ENCODE measurements around the gene EIF4E3. TPM values are rescaled to one million over a fixed set of nuclear protein-coding genes. Genes with fewer than 3 reads are reported as not detected.

EIF4E3 gene
- polyA plus RNA-seq, 3 donors from 2014 or later = 20.0 to 44.3 (median 36.1) TPM

DNA sequence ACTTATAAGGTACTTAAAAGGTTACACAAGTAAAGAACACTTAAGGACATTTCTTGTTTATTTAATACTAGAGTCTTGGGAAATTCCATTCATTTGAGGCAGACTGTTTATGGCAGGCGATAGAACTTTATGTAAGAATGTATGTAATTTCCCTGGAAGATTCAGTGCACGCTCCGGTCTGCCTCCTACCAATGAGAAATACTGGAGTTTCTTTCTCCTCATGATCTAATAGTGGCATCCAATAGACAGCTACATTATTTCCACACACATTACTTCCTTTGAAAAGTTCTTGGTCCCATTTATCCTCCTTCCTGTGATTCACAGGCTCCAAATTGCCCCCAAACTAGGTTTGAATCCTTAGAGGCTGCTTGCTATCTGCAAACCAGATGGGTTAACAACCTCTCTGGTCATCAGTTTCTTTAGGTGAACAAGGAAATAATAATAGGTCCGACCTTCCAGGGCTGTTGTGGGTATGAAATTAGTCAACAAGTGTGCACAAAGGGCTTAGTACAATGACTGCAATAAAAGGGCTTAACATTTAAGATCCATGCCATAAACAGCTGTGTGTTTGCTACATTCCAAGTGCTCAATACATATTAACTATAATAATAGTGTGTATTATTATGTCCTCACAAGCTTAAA lies 30.7 kb downstream of the EIF4E3 start:
- H3K4me3 Mint-ChIP-seq = no peak overlapping the region
- H3K27ac Mint-ChIP-seq = no peak overlapping the region
- H3K4me1 Mint-ChIP-seq = peaks cover 11% of the 10 kb centered on the region in 2 donors
- no peak for DNase-seq
- peaks cover 15 to 42% (median 17%) of the 10 kb centered on the region in 3 donors for H3K36me3 Mint-ChIP-seq
- no peaks in the 10 kb centered on the region for H3K9me3 Mint-ChIP-seq
- no peaks in the 10 kb centered on the region for H3K27me3 Mint-ChIP-seq (ENCODE audit: low read depth in 3 of 3)

DNA sequence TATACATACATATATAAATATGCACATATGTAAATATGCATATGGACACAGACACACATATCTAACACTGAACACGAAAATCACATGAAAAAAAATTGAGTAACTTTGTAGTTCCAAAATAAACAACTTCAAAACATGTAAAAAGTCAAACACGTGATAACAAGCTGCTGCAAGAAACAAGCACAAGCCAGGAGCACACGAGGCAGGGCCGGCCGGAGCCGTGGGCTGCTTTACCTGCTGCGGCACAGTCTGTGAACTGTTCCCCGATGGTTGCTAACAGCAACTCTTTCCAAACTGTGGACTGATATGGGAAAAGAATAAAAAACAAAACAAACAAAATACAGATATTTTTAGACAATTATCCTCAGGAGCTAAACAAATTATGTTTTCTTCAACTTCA lies 31.6 kb downstream of the EIF4E3 start:
- H3K27ac Mint-ChIP-seq = no peak overlapping the region
- no peak for DNase-seq
- peaks cover 9 to 11% of the 10 kb centered on the region in 2 donors for H3K4me1 Mint-ChIP-seq
- H3K36me3 Mint-ChIP-seq = peaks cover 15 to 48% (median 24%) of the 10 kb centered on the region in 3 donors
- H3K9me3 Mint-ChIP-seq = no peaks in the 10 kb centered on the region
- H3K27me3 Mint-ChIP-seq (ENCODE audit: low read depth in 3 of 3) = no peaks in the 10 kb centered on the region
- H3K4me3 Mint-ChIP-seq = no peak overlapping the region

DNA sequence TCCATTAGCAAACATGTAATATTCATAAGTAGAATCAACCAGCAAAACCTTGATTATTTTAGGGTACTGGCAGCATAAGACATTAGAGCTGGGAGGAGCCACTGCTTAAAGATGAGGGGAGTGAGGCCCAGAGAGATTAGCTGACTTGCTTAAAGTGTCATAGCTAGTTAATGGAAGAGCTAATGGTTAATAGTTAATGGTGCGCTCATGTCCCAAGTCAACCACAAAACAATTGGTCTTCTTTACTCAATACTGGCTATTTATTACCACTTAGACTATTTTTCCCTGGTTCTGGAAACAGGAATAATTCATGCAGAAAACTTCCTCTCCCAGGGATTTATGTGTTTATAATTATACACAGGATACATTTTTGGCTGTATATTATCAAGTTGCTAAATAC lies 33.1 kb downstream of the EIF4E3 start:
- Mint-ChIP-seq H3K4me3 (no peak overlapping the region), H3K4me1 (peaks cover 4 to 11% of the 10 kb centered on the region in 2 donors), H3K27ac (peak overlapping the region in 1 of 6 donors; percentile 40), H3K36me3 (peaks cover 9 to 47% (median 24%) of the 10 kb centered on the region in 3 donors), H3K27me3 (ENCODE audit: low read depth in 3 of 3) (no peaks in the 10 kb centered on the region), H3K9me3 (no peaks in the 10 kb centered on the region)
- DNase-seq = no peak

DNA sequence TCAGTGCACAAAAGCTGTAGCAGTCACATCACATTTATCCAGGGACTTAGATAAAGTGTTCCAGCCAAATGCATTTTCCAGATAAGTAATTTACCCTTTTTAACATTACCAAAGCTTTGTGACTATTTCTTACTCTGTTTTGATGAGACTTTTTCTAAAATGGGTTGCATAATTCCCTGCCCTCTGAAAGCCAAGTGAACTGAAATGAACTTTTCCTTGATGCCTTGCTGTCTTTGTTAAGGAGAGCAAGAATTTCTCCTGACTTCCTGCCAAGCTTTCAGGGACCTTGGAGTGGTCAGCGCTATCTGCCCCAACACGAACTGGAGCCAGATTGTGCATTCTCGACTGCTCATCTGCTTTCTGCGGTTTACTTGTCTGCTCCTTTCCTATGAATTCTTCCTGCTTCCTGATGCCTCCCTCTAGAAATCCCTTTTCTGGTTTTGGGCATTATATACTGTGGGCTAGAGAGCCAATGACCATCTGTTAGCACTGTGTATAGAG lies 34.8 kb downstream of the EIF4E3 start:
- H3K4me3 Mint-ChIP-seq = no peak overlapping the region
- no peak for DNase-seq
- no peaks in the 10 kb centered on the region for H3K9me3 Mint-ChIP-seq
- H3K36me3 Mint-ChIP-seq = peaks cover 8 to 44% (median 27%) of the 10 kb centered on the region in 3 donors
- no peak overlapping the region for H3K27ac Mint-ChIP-seq
- no peaks in the 10 kb centered on the region for H3K27me3 Mint-ChIP-seq (ENCODE audit: low read depth in 3 of 3)
- peaks cover 4 to 11% of the 10 kb centered on the region in 2 donors for H3K4me1 Mint-ChIP-seq

DNA sequence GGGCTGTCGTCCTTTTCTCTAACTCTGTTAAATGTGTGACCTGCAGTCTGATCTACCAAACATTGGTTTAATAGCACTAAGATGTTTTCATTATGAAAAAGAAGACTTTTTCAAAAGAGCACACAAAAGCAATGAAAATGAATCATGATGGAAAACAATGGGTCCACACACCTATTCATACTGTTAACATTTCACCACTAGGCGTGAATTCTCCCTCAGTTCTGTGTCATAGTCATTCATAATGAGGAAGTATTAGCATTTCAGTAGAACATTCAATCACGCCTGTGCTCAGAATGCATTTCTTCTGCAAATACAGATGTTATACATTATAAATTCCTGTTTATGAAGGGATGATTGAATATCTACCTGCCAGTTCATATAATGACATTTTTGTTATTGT lies 35.9 kb downstream of the EIF4E3 start:
- peak overlapping the region in 1 of 6 donors; percentile 8 for H3K27ac Mint-ChIP-seq
- no peak overlapping the region for H3K4me3 Mint-ChIP-seq
- no peaks in the 10 kb centered on the region for H3K27me3 Mint-ChIP-seq (ENCODE audit: low read depth in 3 of 3)
- H3K36me3 Mint-ChIP-seq = peaks cover 8 to 42% (median 31%) of the 10 kb centered on the region in 3 donors
- no peaks in the 10 kb centered on the region for H3K9me3 Mint-ChIP-seq
- peaks cover 0 to 11% of the 10 kb centered on the region in 2 donors for H3K4me1 Mint-ChIP-seq
- DNase-seq = no peak

DNA sequence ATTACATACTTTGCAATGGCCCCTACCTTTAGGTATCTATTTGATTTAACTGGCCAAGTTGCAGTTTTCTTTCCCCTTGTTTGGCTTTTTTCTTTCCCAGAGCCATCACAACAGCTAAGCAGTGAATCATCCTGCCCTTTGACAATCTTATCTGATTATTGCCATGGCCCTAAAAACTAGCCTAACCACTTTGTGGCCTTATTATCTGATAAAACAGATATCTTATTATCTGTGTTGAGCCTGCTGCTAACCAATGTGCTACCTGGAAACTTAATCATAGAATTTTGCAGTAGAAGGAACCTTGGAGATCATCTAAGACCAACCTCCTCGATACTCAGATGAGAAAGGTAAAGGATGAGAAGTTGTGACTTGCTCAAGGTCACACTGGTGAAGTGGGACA lies 37.1 kb downstream of the EIF4E3 start:
- Mint-ChIP-seq H3K36me3 (peaks cover 8 to 48% (median 37%) of the 10 kb centered on the region in 3 donors), H3K27ac (no peak overlapping the region), H3K4me1 (peaks cover under 1 to 6% of the 10 kb centered on the region in 2 donors), H3K9me3 (no peaks in the 10 kb centered on the region), H3K4me3 (no peak overlapping the region), H3K27me3 (ENCODE audit: low read depth in 3 of 3) (no peaks in the 10 kb centered on the region)
- DNase-seq = no peak

DNA sequence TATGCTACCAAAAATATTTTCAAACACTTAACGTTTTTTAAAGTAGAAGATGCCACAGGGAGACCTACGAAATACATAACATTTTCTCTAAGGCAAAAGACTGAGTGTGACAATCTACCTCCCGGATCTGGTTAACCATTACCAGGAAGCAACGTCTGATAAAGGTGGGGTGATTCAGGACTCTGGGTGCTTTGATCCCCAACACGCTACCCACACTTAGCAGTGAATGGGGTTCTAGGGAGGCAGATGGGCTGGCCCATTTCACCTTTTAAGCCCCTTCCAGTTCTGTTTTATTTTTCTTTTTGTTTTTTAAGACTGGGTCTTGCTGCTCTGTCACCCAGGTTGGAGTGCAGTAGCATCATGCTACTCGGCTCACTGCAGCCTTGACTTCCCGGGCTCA lies 39.5 kb downstream of the EIF4E3 start:
- Mint-ChIP-seq H3K27me3 (ENCODE audit: low read depth in 3 of 3) (no peaks in the 10 kb centered on the region), H3K4me3 (no peak overlapping the region), H3K36me3 (peaks cover 11 to 46% (median 38%) of the 10 kb centered on the region in 3 donors), H3K9me3 (no peaks in the 10 kb centered on the region), H3K4me1 (peaks cover 9 to 20% of the 10 kb centered on the region in 2 donors), H3K27ac (no peak overlapping the region)
- no peak for DNase-seq

DNA sequence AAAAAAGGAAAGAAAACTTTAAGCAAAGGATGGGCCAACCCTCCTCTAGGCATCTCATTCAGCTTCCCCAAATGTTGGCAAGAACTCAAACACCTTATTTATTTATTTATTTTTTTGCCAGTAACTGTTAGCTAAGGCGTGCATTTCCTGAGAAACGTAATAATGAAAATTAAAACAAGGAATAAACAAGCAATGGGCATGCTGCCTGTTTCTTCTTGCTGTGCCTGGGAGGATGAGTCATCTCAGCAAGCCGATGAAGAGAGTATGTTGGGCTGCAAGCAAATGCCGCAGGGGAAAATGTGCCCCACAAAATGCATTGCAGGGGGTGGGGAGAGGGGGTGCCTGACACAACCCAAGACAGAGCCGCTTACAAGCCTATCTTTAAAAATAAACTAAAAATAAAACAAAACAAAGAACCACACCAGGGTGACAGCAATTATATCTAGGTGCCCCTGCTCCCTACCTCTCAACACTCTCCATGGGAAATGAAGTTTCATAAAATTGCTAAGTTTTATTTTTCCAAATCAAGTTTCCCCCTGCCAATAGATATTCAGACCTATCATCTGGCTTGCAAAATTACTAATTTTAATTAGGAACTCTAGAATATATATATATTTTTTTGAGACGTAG lies 40.3 kb downstream of the EIF4E3 start:
- H3K4me1 Mint-ChIP-seq = peaks cover 9 to 23% of the 10 kb centered on the region in 2 donors
- H3K27me3 Mint-ChIP-seq (ENCODE audit: low read depth in 3 of 3) = no peaks in the 10 kb centered on the region
- peaks cover 8 to 42% (median 35%) of the 10 kb centered on the region in 3 donors for H3K36me3 Mint-ChIP-seq
- H3K27ac Mint-ChIP-seq = no peak overlapping the region
- no peaks in the 10 kb centered on the region for H3K9me3 Mint-ChIP-seq
- H3K4me3 Mint-ChIP-seq = no peak overlapping the region
- DNase-seq = no peak

DNA sequence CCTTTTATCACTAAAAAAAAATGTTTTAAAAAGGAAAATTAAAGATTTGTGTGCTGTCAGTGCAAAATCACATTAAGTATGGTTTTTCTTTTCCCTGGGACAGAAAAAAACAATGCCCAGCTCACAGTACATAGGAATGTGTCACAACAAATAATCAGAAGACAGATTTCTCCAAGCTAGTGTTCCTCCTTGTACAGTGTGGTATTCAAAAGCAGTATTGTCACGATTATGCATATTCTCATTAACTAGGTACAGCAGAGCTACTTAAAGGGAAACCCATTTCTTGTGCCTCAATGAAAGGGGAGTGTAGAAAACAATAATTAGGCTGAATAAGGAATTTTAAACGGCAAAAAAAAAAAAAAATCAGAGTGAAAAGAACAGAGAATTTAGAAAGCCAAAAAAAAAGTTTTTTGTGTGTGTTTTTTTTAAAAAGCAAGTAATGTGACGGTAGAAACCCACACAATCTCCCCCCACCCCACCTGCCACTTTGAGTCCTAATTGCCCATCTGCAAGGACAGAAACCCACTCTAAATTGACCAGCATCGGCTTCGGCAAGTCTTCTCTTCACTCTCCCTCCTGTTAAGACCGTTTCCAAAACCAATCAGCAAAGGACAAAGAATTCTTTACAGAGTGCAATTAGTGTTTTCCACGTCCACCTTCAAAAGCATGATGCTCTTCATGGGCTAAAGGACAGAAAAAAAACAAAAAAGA lies 41.0 kb downstream of the EIF4E3 start:
- peaks cover 7 to 38% (median 32%) of the 10 kb centered on the region in 3 donors for H3K36me3 Mint-ChIP-seq
- H3K4me1 Mint-ChIP-seq = peaks cover 9 to 22% of the 10 kb centered on the region in 2 donors
- no peaks in the 10 kb centered on the region for H3K9me3 Mint-ChIP-seq
- H3K4me3 Mint-ChIP-seq = no peak overlapping the region
- H3K27ac Mint-ChIP-seq = no peak overlapping the region
- no peaks in the 10 kb centered on the region for H3K27me3 Mint-ChIP-seq (ENCODE audit: low read depth in 3 of 3)
- no peak for DNase-seq

DNA sequence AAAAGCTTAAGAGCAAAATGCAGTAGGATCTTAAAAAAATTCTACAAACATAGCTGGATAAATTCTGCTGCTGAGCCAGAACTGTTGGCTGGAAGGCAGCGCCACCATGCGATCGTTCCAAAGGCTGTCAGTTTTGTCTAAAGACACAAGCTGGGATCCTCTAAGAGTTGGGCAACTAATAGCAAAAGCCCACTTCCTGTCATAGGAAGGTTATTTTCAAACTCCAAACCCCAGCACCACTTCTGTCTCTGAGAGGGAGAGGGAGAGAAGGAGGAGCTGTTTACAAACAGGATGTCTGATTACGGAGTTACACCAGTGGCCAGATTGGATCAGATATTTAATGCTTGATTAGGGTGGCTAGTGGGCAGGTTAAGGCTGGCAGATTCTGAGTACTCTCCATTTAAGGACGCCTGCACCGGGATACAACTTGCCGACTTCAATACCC lies 44.0 kb downstream of the EIF4E3 start:
- H3K36me3 Mint-ChIP-seq = peaks cover 3 to 20% (median 13%) of the 10 kb centered on the region in 3 donors
- DNase-seq = peak; percentile 9 to 16 (median 16)
- no peak overlapping the region for H3K4me3 Mint-ChIP-seq
- H3K27me3 Mint-ChIP-seq (ENCODE audit: low read depth in 3 of 3) = no peaks in the 10 kb centered on the region
- peaks cover 11 to 26% of the 10 kb centered on the region in 2 donors for H3K4me1 Mint-ChIP-seq
- H3K9me3 Mint-ChIP-seq = no peaks in the 10 kb centered on the region
- peak overlapping the region in 5 of 6 donors; percentile 21 to 37 (median 28) for H3K27ac Mint-ChIP-seq

DNA sequence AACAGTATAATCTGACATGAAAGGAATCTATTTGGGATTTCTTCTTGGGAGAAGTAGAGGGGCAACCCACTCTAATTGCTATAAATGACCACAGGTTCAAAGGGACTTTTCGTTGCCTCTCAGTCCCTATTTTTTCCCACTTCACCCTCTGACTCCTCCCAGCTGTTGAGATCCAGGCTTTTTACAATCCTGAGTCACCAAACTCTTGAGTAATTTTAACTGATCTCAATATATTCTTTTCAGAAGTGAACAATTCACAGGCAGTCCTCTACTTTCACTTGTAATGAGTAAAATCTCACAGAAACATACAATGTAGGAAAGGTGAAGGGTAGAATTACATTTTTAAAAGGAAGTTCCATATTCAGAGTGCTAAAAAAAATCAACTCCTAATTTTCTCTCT lies 44.6 kb downstream of the EIF4E3 start:
- Mint-ChIP-seq H3K4me1 (peaks cover 11 to 26% of the 10 kb centered on the region in 2 donors), H3K4me3 (no peak overlapping the region), H3K9me3 (no peaks in the 10 kb centered on the region), H3K27me3 (ENCODE audit: low read depth in 3 of 3) (no peaks in the 10 kb centered on the region), H3K27ac (no peak overlapping the region), H3K36me3 (peaks cover 3 to 20% (median 13%) of the 10 kb centered on the region in 3 donors)
- DNase-seq = no peak

DNA sequence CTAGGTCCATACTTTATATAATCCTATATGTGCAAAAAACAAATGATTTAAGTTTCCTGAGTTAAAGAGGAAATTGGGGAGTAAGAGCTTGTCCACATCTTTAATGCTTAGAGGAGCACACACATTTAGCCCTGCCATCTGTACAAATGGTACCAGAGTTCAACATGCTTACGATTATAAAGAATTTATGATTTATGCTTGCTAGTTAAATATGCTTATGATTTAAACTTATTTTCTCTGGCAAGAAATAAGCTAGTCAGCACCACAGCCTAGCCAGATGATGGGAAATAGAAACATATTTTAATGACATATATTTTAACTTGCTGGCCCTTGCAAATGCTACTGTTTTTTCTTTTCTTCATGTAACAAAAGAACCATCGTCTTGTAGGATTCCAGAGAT lies 48.3 kb downstream of the EIF4E3 start:
- Mint-ChIP-seq H3K4me3 (no peak overlapping the region), H3K9me3 (no peaks in the 10 kb centered on the region), H3K27ac (no peak overlapping the region), H3K27me3 (ENCODE audit: low read depth in 3 of 3) (no peaks in the 10 kb centered on the region), H3K4me1 (peaks cover 10 to 23% of the 10 kb centered on the region in 2 donors), H3K36me3 (peaks cover 3 to 6% (median 6%) of the 10 kb centered on the region in 3 donors)
- no peak for DNase-seq

DNA sequence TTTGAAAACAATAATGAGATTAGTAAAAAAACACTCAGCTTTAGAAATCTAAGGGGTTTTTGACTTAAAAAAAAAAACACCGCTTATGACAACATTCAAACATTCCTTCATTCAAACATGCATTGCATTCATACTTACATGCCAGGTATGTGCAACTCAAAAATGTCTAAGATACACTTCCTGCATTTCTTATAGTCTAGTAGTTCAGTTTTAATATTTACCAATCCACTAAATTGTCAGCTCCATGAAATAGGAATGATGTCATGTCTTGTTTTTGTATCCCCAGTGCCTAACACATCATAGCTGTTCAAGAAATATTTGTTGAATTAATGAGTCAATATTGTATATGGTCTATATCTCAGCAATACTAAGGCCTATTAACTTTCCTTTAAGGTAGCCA lies 51.7 kb downstream of the EIF4E3 start:
- Mint-ChIP-seq H3K9me3 (no peaks in the 10 kb centered on the region), H3K27ac (peak overlapping the region in 1 of 6 donors; percentile 22), H3K4me1 (peaks cover 2 to 5% of the 10 kb centered on the region in 2 donors), H3K27me3 (ENCODE audit: low read depth in 3 of 3) (no peaks in the 10 kb centered on the region), H3K4me3 (no peak overlapping the region), H3K36me3 (peaks cover 3 to 6% (median 3%) of the 10 kb centered on the region in 3 donors)
- DNase-seq = no peak

DNA sequence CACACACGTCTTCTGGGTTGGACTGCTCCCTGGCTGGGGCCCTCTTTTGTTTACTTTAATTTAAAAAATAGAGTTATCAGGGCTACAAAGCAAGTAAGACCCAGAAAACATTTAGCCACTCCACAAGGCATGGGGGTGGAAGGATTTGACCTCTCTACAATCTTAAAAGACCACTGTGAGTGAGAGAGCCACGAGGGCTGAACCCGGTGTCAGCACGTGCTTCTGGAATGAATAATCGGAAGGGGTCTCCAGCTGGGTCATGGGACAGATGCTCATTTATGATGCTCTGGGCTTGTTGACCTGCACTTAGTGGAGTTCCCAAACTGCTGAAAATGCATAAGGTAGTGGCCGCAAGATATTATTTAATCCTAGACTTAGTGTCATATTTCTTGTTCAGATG lies 52.4 kb downstream of the EIF4E3 start:
- H3K27ac Mint-ChIP-seq = no peak overlapping the region

More for the DNA sequence above, 52.4 kb downstream of the EIF4E3 start:
- no peaks in the 10 kb centered on the region for H3K9me3 Mint-ChIP-seq
- H3K27me3 Mint-ChIP-seq (ENCODE audit: low read depth in 3 of 3) = peaks cover 0 to under 1% (median 0%) of the 10 kb centered on the region in 3 donors
- no peak for DNase-seq
- H3K36me3 Mint-ChIP-seq = peaks cover 3 to 7% (median 6%) of the 10 kb centered on the region in 3 donors
- H3K4me1 Mint-ChIP-seq = peaks cover 0 to 5% of the 10 kb centered on the region in 2 donors
- no peak overlapping the region for H3K4me3 Mint-ChIP-seq

All from immature natural killer cell (primary cell).